K562 (cell line): ENCODE data around the gene GPR78. TPM values are rescaled to one million over a fixed set of nuclear protein-coding genes. Genes with fewer than 3 reads are reported as not detected.

ENCODE experiments used
- ATAC-seq: fragments of 200-7000 bp; cut with Tn5 transposase; 3 replicates; pipeline ENCODE4 v1.9.1; 2020; ENCODE audit warnings: moderate library complexity
- BruUV-seq: library from RNA; stranded (reverse); fragments of 400-500 nt; replicated peaks from 2 replicates; lab custom pipeline; 2021; lab: Mats Ljungman, UMichigan
- CTCF ChIA-PET: fragments of 300-600 bp; formaldehyde crosslinking; extraction: SDS; loops from one replicate; lab custom pipeline; 2021; ENCODE audit warnings: low intra/inter-chr PET ratio; lab: Yijun Ruan, JAX
- POLR2A ChIA-PET: fragments of 300-600, 350-650 bp; sonication (Branson Sonifier 250); formaldehyde crosslinking; extraction: SDS; loops from one replicate; lab custom pipeline; 2021; ENCODE audit warnings: antibody characterized with exemption, inconsistent platforms; lab: Yijun Ruan, JAX
- DNase-seq, 4 experiments: peaks; one replicate each; pipeline versions ENCODE4 v3.0.0 to v3.0.0-alpha.2; 2011 to 2018; ENCODE audit warnings: low spot score in 3 of 4, mixed read lengths in 3 of 4; ENCODE audit errors: extremely low read depth in 1 of 4
- FAIRE-seq: peaks from 2 replicates; lab custom pipeline; 2011; peaks lifted over from hg19 to GRCh38; lab: Jason Lieb, UNC
- H2AFZ ChIP-seq: 2 replicates; pipeline ENCODE4 v1.6.0; 2011; ENCODE audit warnings: low read depth, low read length, control low read depth, inconsistent platforms
- H3K27ac ChIP-seq: fragments of 200-600 bp; 3 replicates; pipeline ENCODE4 v1.8.0; 2011; ENCODE audit warnings: low read depth, mild to moderate bottlenecking, control low read depth, inconsistent platforms, low read length, moderate library complexity, mixed read lengths; ENCODE audit errors: extremely low read depth
- H3K27me3 ChIP-seq, 2 experiments: fragments of 300-600 bp in 1 of 2; 2 replicates in 1 of 2; 3 replicates in 1 of 2; pipeline versions ENCODE4 v1.6.0 to v1.8.0; 2011; ENCODE audit warnings: inconsistent platforms in 2 of 2, low read length in 2 of 2, mild to moderate bottlenecking in 1 of 2, mixed read lengths in 1 of 2, moderate library complexity in 1 of 2; ENCODE audit not compliant: control insufficient read depth in 2 of 2, insufficient read depth in 2 of 2
- H3K36me3 ChIP-seq: fragments of 300-600 bp; 3 replicates; pipeline ENCODE4 v1.8.0; 2011; ENCODE audit warnings: mild to moderate bottlenecking, low read length, inconsistent platforms; ENCODE audit not compliant: control insufficient read depth, insufficient read depth
- H3K4me1 ChIP-seq, 2 experiments: fragments of 200-600 bp in 1 of 2; replicated peaks in 1 of 2; 2 replicates in 1 of 2; 3 replicates in 1 of 2; pipeline versions ENCODE4 v1.5.1 to v1.8.0; 2011; ENCODE audit warnings: inconsistent platforms in 2 of 2, low read length in 2 of 2, mild to moderate bottlenecking in 1 of 2, mixed read lengths in 1 of 2, moderate library complexity in 1 of 2; ENCODE audit not compliant: control insufficient read depth in 2 of 2, insufficient read depth in 2 of 2
- H3K4me2 ChIP-seq: 2 replicates; pipeline ENCODE4 v1.6.1; 2011; ENCODE audit warnings: low read length, control low read depth, inconsistent platforms, mixed read lengths; ENCODE audit not compliant: insufficient read depth
- H3K4me3 ChIP-seq: fragments of 200-600 bp; sonication (generic), shearing (Covaris generic); 2 replicates; pipeline ENCODE4 v1.5.1; 2016; ENCODE audit warnings: control low read depth, inconsistent platforms
- H3K79me2 ChIP-seq: fragments of 200-600 bp; 3 replicates; pipeline ENCODE4 v1.8.0; 2011; ENCODE audit warnings: low read length, inconsistent platforms; ENCODE audit not compliant: control insufficient read depth, insufficient read depth
- H3K9ac ChIP-seq, 2 experiments: 2 replicates each; pipeline versions ENCODE4 v1.6.0 to v1.6.1; 2011; ENCODE audit warnings: low read depth in 2 of 2, low read length in 2 of 2, control low read depth in 1 of 2, inconsistent platforms in 1 of 2, mild to moderate bottlenecking in 1 of 2, mixed read lengths in 1 of 2; ENCODE audit not compliant: insufficient read depth in 1 of 2
- H3K9me1 ChIP-seq: one replicate; pipeline ENCODE4 v1.6.0; 2011; ENCODE audit warnings: inconsistent platforms, mild to moderate bottlenecking, low read length, moderate library complexity; ENCODE audit not compliant: control insufficient read depth, insufficient read depth
- H3K9me3 ChIP-seq: replicated peaks from 2 replicates; pipeline ENCODE4 v1.5.1; 2011; ENCODE audit warnings: low read depth, low read length, inconsistent platforms; ENCODE audit not compliant: control insufficient read depth, insufficient read depth
- H4K20me1 ChIP-seq: replicated peaks from 2 replicates; pipeline ENCODE4 v1.6.1; 2011; ENCODE audit warnings: low read length, inconsistent platforms, mixed read lengths; ENCODE audit not compliant: control insufficient read depth, insufficient read depth
- L3MBTL2 ChIP-seq: fragments of 450-650 bp; IDR thresholded peaks from 2 replicates; pipeline ENCODE4 v1.6.1; 2016; ENCODE audit warnings: mild to moderate bottlenecking, moderate library complexity
- MAZ ChIP-seq, 2 experiments: fragments of 450-650 bp in 1 of 2; sonication (generic) in 1 of 2; formaldehyde crosslinking; IDR thresholded peaks in 1 of 2; conservative IDR thresholded peaks in 1 of 2; 2 replicates each; pipeline versions ENCODE4 v1.4.0 to v1.5.0; 2020; ENCODE audit warnings: mild to moderate bottlenecking in 1 of 2, missing genetic modification reagents in 1 of 2
- NRF1 ChIP-seq, 2 experiments: fragments of 450-650 bp; IDR thresholded peaks in 1 of 2; conservative IDR thresholded peaks in 1 of 2; 2 replicates each; pipeline ENCODE4 v1.6.1; 2014; ENCODE audit warnings: mild to moderate bottlenecking in 2 of 2
- PCBP2 ChIP-seq: fragments of 200-400 bp; formaldehyde crosslinking; IDR thresholded peaks from 2 replicates; pipeline ENCODE4 v1.6.1; 2018; ENCODE audit warnings: low read length, low read depth, mild to moderate bottlenecking, moderate library complexity; ENCODE audit not compliant: poor library complexity, severe bottlenecking
- PRDM10 ChIP-seq: fragments of 450-650 bp; IDR thresholded peaks from 2 replicates; pipeline ENCODE4 v1.6.1; 2018; ENCODE audit not compliant: partially characterized antibody
- ZBTB5 ChIP-seq: fragments of 450-650 bp; IDR thresholded peaks from 2 replicates; pipeline ENCODE4 v1.6.1; 2017; ENCODE audit warnings: antibody characterized with exemption
- ZNF764 ChIP-seq: fragments of 250-450 bp; sonication (Bioruptor Pico); IDR thresholded peaks from 2 replicates; pipeline ENCODE4 v1.4.0; 2020; ENCODE audit warnings: low read depth, mild to moderate bottlenecking, moderate library complexity
- WGBS: fragments of 100-300 bp; shearing (Covaris generic); methylation state at CpG from one replicate; pipeline ENCODE4 v1.1.6; 2016; ENCODE audit warnings: low coverage, mixed read lengths; ENCODE audit not compliant: insufficient coverage; ENCODE audit errors: missing lambda C conversion rate; 5-methylcytosine and 5-hydroxymethylcytosine counted together
- in situ Hi-C: fragments of 300-500 bp; cut with MboI; formaldehyde crosslinking; loops from 4 replicates; pipeline ENCODE4 v1.15.0; 2018; ENCODE audit warnings: inconsistent platforms, mixed read lengths
- intact Hi-C: fragments of 100-400 bp; cut with micrococcal nuclease; formaldehyde crosslinking; loops from 2 replicates; pipeline ENCODE4 v1.14.2; 2022
- polyA plus RNA-seq, 8 experiments: library from polyadenylated mRNA; depleted of rRNA in 4 of 8; stranded (reverse) in 5 of 8; unstranded in 3 of 8; fragments of >200 nt; fragmentation: Nextera tagmentation in 2 of 8; fragmentation: Illumina TruSeq in 1 of 8; extraction: Ambion mirVana in 2 of 8; extraction: Trizol in 1 of 8; gene quantifications; 2 replicates each; pipeline versions ENCODE4 v1.2.1 to v1.2.3, GENCODE V29; 2011 to 2014; ENCODE audit warnings: inconsistent platforms in 1 of 8, missing spikeins in 1 of 8
- total RNA-seq, 7 experiments: library from RNA; depleted of rRNA in 6 of 7; stranded (reverse); fragments of >200 nt in 6 of 7; fragmentation: Illumina TruSeq in 2 of 7; extraction: Trizol in 2 of 7; gene quantifications; 2 replicates each; pipeline versions ENCODE4 v1.2.1 to v1.2.3, GENCODE V29; 2011 to 2021; ENCODE audit warnings: low replicate concordance in 1 of 7
- TF ChIP-seq, protein P1 (sequence below): fragments of 250-450 bp; sonication (Bioruptor Pico); IDR thresholded peaks from 2 replicates; pipeline ENCODE4 v1.5.0; 2021; ENCODE audit warnings: mild to moderate bottlenecking, moderate library complexity

The GPR78 gene
- total and polyA plus RNA-seq, 9 of the 15 experiments (the other 6 are each of a cell fraction or from before 2014, with no cell fraction given) = 0.04 to 0.13 (median 0.07) TPM; not detected in 4

DNA sequence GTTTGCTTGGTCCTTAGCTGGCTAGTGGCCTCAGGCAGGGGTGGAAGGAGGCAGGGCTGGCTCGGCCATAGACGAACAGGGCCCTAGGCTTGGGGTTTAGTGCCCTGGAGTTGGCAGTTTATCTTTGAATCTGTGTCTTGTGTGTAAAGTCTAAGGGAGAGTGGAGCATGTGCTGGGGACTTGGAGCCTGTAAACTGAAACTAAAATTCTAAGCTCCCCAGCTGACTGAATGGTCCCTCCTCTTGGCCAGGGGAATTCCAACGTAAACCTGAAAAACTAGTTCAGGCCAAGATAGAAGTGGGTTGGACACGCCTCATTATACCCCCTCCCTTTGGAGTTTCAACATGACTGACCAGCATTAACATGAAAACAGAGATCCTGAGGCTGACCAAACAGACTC is 46.1 kb upstream of the GPR78 start:
- no TSS peak for BruUV-seq
- 0 out of 3 replicates have a peak, but pooled peaks have one; percentile 27 for ATAC-seq
- in situ Hi-C loops = no loop called here
- H3K9ac ChIP-seq = no peak overlapping the region
- H2AFZ ChIP-seq = peak overlapping the region; percentile 1; the same call in 1 of the 2 replicates
- H3K9me1 ChIP-seq = no peaks in the 10 kb centered on the region
- 0 out of 4 replicates have a peak, but pooled peaks of 1 of the 2 experiments have one; percentile 22 for TF ChIP-seq MAZ (CRISPR knock-in tag; conservative IDR thresholded peaks at IDR 0.05 in 1 of 2, IDR thresholded peaks at IDR 0.05 in 1 of 2)
- no peak for TF ChIP-seq ZBTB5
- TF ChIP-seq, protein P1, sequence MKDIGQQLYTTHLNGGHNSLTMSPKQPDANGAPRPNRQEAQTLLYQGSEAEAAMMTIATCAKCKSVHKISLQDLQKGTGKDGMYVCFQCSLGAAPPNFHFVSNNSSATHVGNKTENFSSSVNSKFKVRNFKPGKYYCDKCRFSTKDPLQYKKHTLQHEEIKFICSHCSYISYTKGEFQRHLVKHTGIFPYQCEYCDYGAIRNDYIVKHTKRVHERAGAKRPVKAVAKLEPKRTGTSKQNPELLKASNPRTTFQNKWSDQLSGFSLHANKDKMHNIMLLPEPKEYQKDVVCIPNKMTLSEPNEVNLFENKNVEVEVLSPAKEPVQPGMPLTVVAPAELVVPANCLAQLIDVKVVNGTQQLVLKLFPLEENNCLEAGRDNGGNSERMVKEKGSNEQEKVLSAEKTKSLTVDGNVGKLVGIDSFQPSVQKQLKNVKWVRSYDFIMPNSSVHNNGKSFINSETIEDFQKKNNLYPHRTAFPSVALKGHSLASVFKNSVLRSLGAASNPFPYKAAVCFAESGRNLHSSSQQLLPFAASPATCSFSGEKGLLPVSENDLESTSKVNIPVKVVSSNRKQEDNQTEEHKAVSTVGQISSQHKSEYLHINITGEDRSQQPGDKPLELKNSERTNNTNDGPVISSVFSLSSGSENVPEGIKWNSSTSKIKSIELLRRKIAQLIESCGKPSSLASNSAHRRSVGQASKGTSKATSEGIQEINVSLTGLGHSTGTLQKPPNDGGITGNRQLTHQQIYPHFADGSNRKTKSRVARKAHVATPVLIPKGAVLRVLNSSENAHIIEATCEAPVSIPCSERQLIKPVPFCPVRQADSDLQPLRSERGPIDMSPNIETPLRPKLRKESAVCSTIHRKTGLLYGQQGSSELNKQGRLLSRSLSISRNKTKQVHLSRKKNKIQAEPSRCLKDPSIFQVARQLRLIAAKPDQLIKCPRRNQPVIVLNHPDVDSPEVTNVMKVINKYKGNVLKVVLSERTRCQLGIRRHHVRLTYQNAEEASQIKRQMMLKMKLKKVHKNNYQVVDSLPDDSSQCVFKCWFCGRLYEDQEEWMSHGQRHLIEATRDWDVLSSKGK (CRISPR knock-in tag) = no peak
- 0 out of 2 replicates have a peak, but pooled peaks have one; percentile 26 for TF ChIP-seq L3MBTL2
- no peak for TF ChIP-seq PCBP2
- TF ChIP-seq PRDM10 = peak; percentile 33
- TF ChIP-seq ZNF764 (CRISPR knock-in tag) = no peak
- TF ChIP-seq NRF1 (conservative IDR thresholded peaks at IDR 0.05 in 1 of 2, IDR thresholded peaks at IDR 0.05 in 1 of 2) = peak; percentile 35 to 38; a peak in 1 of 4 replicates
- ChIA-PET POLR2A (no interaction called here), CTCF (no interaction called here)
- DNase-seq = no peak
- H3K27ac ChIP-seq = no peak overlapping the region
- no peaks in the 10 kb centered on the region for H4K20me1 ChIP-seq
- H3K4me3 ChIP-seq = no peak overlapping the region
- no peaks in the 10 kb centered on the region for H3K27me3 ChIP-seq
- H3K36me3 ChIP-seq = no peaks in the 10 kb centered on the region
- H3K4me2 ChIP-seq = no peak overlapping the region
- FAIRE-seq = no peak
- WGBS = 7% methylated on average over 4 of the region's 4 CpGs
- H3K79me2 ChIP-seq = no peaks in the 10 kb centered on the region
- H3K9me3 ChIP-seq = no peaks in the 10 kb centered on the region; the same call in 1 of the 2 replicates
- no peaks in the 10 kb centered on the region; a peak in 2 of 5 replicates for H3K4me1 ChIP-seq
- intact Hi-C loops = no loop called here
